Astrocyte (in vitro differentiated cells and primary cell): ENCODE results near the gene FARS2. TPM values are rescaled to one million over a fixed set of nuclear protein-coding genes. Genes with fewer than 3 reads are reported as not detected.

Source experiments
- DNase-seq: peaks from one replicate; pipeline ENCODE4 v3.0.0-alpha.2; 2010; ENCODE audit warnings: low read depth
- FAIRE-seq: peaks from 2 replicates; lab custom pipeline; 2011; peaks lifted over from hg19 to GRCh38; lab: Jason Lieb, UNC
- H2AFZ ChIP-seq: 2 replicates; pipeline ENCODE4 v1.6.0; 2012; ENCODE audit warnings: low read depth, low read length, inconsistent platforms
- H3K27ac ChIP-seq: 2 replicates; pipeline ENCODE4 v1.5.1; 2011; ENCODE audit warnings: low read depth, low read length, inconsistent platforms
- H3K27me3 ChIP-seq: 2 replicates; pipeline ENCODE4 v1.6.0; 2011; ENCODE audit warnings: low read length, inconsistent platforms; ENCODE audit not compliant: insufficient read depth
- H3K36me3 ChIP-seq: 2 replicates; pipeline ENCODE4 v1.5.1; 2011; ENCODE audit warnings: low read length, inconsistent platforms; ENCODE audit not compliant: insufficient read depth
- H3K4me1 ChIP-seq: 2 replicates; pipeline ENCODE4 v1.5.1; 2011; ENCODE audit warnings: low read length, inconsistent platforms; ENCODE audit not compliant: insufficient read depth
- H3K4me2 ChIP-seq: 2 replicates; pipeline ENCODE4 v1.6.0; 2012; ENCODE audit warnings: low read length, inconsistent platforms
- H3K4me3 ChIP-seq: 2 replicates; pipeline ENCODE4 v1.5.1; 2011; ENCODE audit warnings: low read depth, mild to moderate bottlenecking, low read length, inconsistent platforms; ENCODE audit not compliant: insufficient read depth
- H3K79me2 ChIP-seq: 2 replicates; pipeline ENCODE4 v1.6.0; 2012; ENCODE audit warnings: mild to moderate bottlenecking, low read length, inconsistent platforms; ENCODE audit not compliant: insufficient read depth
- H3K9ac ChIP-seq: 2 replicates; pipeline ENCODE4 v1.6.0; 2012; ENCODE audit warnings: mild to moderate bottlenecking, low read length, inconsistent platforms
- H3K9me3 ChIP-seq: 2 replicates; pipeline ENCODE4 v1.5.1; 2012; ENCODE audit warnings: low read depth, mild to moderate bottlenecking, low read length, inconsistent platforms; ENCODE audit not compliant: insufficient read depth
- H4K20me1 ChIP-seq: 2 replicates; pipeline ENCODE4 v1.6.0; 2012; ENCODE audit warnings: low read length, inconsistent platforms; ENCODE audit not compliant: insufficient read depth
- H3K27ac Mint-ChIP-seq: one replicate; pipeline ENCODE4 v1.8.0; 2021; ENCODE audit warnings: mild to moderate bottlenecking, mixed read lengths; ENCODE audit not compliant: unreplicated experiment
- H3K27me3 Mint-ChIP-seq: one replicate; pipeline ENCODE4 v1.8.0; 2021; ENCODE audit warnings: low read depth, mixed read lengths; ENCODE audit not compliant: unreplicated experiment
- H3K36me3 Mint-ChIP-seq: one replicate; pipeline ENCODE4 v1.8.0; 2021; ENCODE audit warnings: low read depth, mixed read lengths; ENCODE audit not compliant: unreplicated experiment
- H3K4me1 Mint-ChIP-seq: one replicate; pipeline ENCODE4 v1.8.0; 2021; ENCODE audit warnings: low read depth, mixed read lengths; ENCODE audit not compliant: unreplicated experiment
- H3K4me3 Mint-ChIP-seq: one replicate; pipeline ENCODE4 v1.8.0; 2021; ENCODE audit warnings: mild to moderate bottlenecking, moderate library complexity, mixed read lengths; ENCODE audit not compliant: unreplicated experiment
- H3K9me3 Mint-ChIP-seq: one replicate; pipeline ENCODE4 v1.8.0; 2021; ENCODE audit warnings: mild to moderate bottlenecking, mixed read lengths; ENCODE audit not compliant: unreplicated experiment
- CTCF ChIP-seq: IDR thresholded peaks from 2 replicates; pipeline ENCODE4 v1.5.1; 2011; ENCODE audit warnings: low read depth, mild to moderate bottlenecking, inconsistent platforms, low read length, moderate library complexity; ENCODE audit not compliant: insufficient read depth
- EZH2 ChIP-seq: IDR thresholded peaks from 2 replicates; pipeline ENCODE4 v1.6.1; 2012; ENCODE audit warnings: mild to moderate bottlenecking, low read length, inconsistent platforms; ENCODE audit not compliant: insufficient read depth
- total RNA-seq: library from RNA; stranded (reverse); gene quantifications from 2 replicates; pipeline ENCODE4 v1.2.1, GENCODE V29; 2021

Gene FARS2
- total RNA-seq, 1 donor from 2014 or later: 13.3 TPM

DNA sequence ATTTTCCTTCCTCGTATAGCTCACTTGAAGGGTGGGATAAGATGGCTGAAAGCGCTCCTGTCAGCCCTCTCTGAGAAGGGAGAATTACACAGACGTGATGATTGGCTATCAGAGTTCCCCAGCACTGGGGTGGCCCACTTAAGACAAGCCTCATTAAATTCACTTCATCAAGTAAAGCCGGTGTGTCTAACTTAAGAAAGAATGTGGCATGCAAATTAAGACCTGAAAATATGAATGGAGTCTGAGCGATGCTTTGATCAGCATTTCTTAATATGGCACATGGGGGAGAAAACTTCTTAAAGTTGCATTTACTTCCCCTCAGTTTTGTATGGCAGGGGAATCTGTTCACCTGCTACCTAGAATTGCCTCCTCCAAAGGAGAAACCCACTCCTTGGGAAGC is 369.3 kb downstream of the FARS2 start:
- Mint-ChIP-seq H3K27me3 (no peaks in the 10 kb centered on the region), H3K4me3 (no peak overlapping the region), H3K9me3 (no peaks in the 10 kb centered on the region), H3K27ac (no peak overlapping the region), H3K4me1 (peaks cover 3% of the 10 kb centered on the region), H3K36me3 (peaks cover 5% of the 10 kb centered on the region)
- no peaks in the 10 kb centered on the region for H3K27me3 ChIP-seq
- no peaks in the 10 kb centered on the region for H4K20me1 ChIP-seq
- H3K27ac ChIP-seq: no peak overlapping the region
- no peak overlapping the region for H3K4me2 ChIP-seq
- no peak overlapping the region for H2AFZ ChIP-seq
- TF ChIP-seq EZH2 (no peak), CTCF (no peak)
- no peak overlapping the region for H3K9ac ChIP-seq
- no peak overlapping the region for H3K4me3 ChIP-seq
- no peaks in the 10 kb centered on the region for H3K79me2 ChIP-seq
- FAIRE-seq (no peak), DNase-seq (no peak)
- H3K36me3 ChIP-seq: no peaks in the 10 kb centered on the region
- H3K9me3 ChIP-seq: no peaks in the 10 kb centered on the region
- H3K4me1 ChIP-seq: no peaks in the 10 kb centered on the region

- Mint-ChIP-seq H3K4me1 (peaks cover 3% of the 10 kb centered on the region), H3K36me3 (peaks cover 11% of the 10 kb centered on the region), H3K27me3 (no peaks in the 10 kb centered on the region), H3K27ac (no peak overlapping the region), H3K4me3 (no peak overlapping the region), H3K9me3 (no peaks in the 10 kb centered on the region)
- H3K4me3 ChIP-seq: no peak overlapping the region
- no peaks in the 10 kb centered on the region for H4K20me1 ChIP-seq
- H2AFZ ChIP-seq: no peak overlapping the region
- no peak overlapping the region for H3K4me2 ChIP-seq
- DNase-seq (no peak), FAIRE-seq (no peak)
- TF ChIP-seq CTCF (no peak), EZH2 (no peak)
- no peaks in the 10 kb centered on the region for H3K4me1 ChIP-seq
- H3K9me3 ChIP-seq: no peaks in the 10 kb centered on the region
- H3K27me3 ChIP-seq: no peaks in the 10 kb centered on the region
- H3K36me3 ChIP-seq: no peaks in the 10 kb centered on the region
- H3K27ac ChIP-seq: no peak overlapping the region
- no peak overlapping the region for H3K9ac ChIP-seq
- H3K79me2 ChIP-seq: no peaks in the 10 kb centered on the region
Measured at GRCh38 chr6:5632348-5632935, 371.1 kb downstream of the FARS2 start.

- Mint-ChIP-seq H3K4me1 (peaks cover 3% of the 10 kb centered on the region), H3K27ac (no peak overlapping the region), H3K4me3 (no peak overlapping the region), H3K9me3 (no peaks in the 10 kb centered on the region), H3K36me3 (peaks cover 9% of the 10 kb centered on the region), H3K27me3 (no peaks in the 10 kb centered on the region)
- no peak for FAIRE-seq
- H3K79me2 ChIP-seq: no peaks in the 10 kb centered on the region
- no peaks in the 10 kb centered on the region for H3K9me3 ChIP-seq
- no peak overlapping the region for H3K27ac ChIP-seq
- no peaks in the 10 kb centered on the region for H3K36me3 ChIP-seq
- no peak overlapping the region for H3K4me3 ChIP-seq
- H2AFZ ChIP-seq: no peak overlapping the region
- TF ChIP-seq CTCF (no peak), EZH2 (no peak)
- no peak for DNase-seq
- H3K9ac ChIP-seq: no peak overlapping the region
- H3K4me2 ChIP-seq: no peak overlapping the region
- no peaks in the 10 kb centered on the region for H4K20me1 ChIP-seq
- H3K4me1 ChIP-seq: no peaks in the 10 kb centered on the region
- H3K27me3 ChIP-seq: no peaks in the 10 kb centered on the region
Measured at GRCh38 chr6:5634525-5634924, 373.2 kb downstream of the FARS2 start.
